ENCODE results near the gene PTGDS.

The PTGDS gene

DNA sequence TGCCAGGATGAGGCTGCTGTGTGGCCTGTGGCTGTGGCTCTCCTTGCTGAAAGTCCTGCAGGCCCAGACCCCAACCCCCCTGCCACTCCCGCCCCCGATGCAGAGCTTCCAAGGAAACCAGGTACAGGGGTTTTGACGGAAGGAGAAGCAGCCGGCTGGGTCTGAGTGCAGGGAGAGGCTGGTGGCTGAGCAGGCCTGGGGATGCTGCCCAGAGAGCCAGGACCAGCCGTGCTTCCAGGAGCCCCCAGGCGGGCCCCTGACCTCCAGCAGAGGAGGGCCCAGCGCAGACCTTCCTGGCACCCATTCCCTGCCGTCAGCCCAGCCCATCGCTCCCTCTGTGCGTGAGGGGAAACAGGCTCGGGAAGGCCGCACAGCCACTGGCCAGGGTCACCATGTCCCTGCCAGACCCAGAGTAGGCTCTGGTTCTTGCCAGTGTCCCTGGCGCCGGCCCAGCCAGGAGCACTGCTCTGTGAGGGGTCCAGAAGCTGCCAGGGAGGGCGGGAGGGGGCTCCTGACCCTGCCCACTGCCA is 24.9 kb upstream of the PTGDS start:
- no peak for DNase-seq (ENCODE audit: low read depth)
- H3K4me3 ChIP-seq (ENCODE audit: low read depth, low read length), result no peak overlapping the region
- TF ChIP-seq, protein P1, sequence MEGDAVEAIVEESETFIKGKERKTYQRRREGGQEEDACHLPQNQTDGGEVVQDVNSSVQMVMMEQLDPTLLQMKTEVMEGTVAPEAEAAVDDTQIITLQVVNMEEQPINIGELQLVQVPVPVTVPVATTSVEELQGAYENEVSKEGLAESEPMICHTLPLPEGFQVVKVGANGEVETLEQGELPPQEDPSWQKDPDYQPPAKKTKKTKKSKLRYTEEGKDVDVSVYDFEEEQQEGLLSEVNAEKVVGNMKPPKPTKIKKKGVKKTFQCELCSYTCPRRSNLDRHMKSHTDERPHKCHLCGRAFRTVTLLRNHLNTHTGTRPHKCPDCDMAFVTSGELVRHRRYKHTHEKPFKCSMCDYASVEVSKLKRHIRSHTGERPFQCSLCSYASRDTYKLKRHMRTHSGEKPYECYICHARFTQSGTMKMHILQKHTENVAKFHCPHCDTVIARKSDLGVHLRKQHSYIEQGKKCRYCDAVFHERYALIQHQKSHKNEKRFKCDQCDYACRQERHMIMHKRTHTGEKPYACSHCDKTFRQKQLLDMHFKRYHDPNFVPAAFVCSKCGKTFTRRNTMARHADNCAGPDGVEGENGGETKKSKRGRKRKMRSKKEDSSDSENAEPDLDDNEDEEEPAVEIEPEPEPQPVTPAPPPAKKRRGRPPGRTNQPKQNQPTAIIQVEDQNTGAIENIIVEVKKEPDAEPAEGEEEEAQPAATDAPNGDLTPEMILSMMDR (conservative IDR thresholded peaks at IDR 0.05; ENCODE audit: low read depth, low read length), result no peak

DNA sequence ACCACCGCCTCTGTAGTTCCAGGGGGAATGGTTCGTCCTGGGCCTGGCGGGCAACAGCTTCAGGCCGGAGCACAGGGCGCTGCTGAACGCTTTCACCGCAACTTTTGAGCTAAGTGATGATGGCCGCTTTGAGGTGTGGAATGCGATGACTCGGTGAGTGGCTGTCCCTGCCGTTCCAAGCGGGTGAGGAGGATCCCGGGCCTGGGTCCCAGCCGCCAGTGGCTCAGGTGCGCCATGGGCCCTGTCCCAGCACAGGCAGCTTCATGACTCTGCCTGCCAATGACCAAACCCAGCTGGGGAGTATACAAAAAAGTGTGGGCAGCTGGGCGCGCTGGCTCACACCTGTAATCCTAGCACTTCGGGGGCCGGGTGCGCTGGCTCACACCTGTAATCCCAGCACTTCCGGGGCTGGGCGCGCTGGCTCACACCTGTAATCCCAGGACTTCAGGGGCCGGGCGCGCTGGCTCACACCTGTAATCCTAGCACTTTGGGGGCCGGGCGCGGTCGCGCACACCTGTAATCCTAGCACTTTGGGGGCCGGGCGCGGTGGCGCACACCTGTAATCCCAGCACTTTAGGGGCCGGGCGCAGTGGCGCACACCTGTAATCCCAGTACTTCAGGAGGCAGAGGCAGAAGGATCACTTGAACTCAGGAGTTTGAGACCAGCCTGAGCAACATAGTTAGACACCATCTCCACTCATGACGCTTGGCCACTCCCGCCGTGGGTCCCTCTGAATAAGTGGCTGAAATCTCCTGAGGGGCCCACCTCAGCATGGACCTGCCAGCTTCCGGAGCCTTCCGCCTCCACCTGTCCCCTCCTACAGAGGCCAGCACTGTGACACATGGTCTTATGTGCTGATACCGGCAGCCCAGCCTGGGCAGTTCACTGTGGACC is 24.2 kb upstream of the PTGDS start:
- H3K4me3 ChIP-seq (ENCODE audit: low read depth, low read length), result no peak overlapping the region
- TF ChIP-seq, protein P1 (conservative IDR thresholded peaks at IDR 0.05; ENCODE audit: low read depth, low read length), result no peak
- no peak for DNase-seq (ENCODE audit: low read depth)

DNA sequence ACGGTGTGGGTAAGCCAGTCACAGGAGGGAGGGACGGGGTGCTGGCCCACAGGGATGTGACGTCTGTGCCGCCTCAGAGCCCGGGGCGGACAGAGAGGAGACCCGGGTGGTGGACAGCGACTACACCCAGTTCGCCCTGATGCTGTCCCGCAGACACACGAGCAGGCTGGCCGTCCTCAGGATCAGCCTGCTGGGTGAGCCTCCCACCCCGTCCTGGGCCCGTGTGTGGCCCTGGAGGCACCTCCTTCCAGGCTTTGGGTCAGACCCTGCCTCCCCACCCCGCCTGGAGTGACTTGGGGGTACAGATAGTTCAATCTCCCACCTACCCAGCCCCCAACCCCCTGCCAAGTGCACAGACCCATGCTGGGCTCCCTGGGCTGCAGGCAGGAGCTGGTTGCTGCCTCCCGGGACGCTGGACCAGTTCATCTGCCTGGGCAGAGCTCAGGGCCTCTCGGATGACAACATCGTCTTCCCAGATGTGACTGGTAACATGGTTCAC is 23.5 kb upstream of the PTGDS start:
- TF ChIP-seq, protein P1 (conservative IDR thresholded peaks at IDR 0.05; ENCODE audit: low read depth, low read length), result no peak
- DNase-seq (ENCODE audit: low read depth), result no peak
- H3K4me3 ChIP-seq (ENCODE audit: low read depth, low read length), result no peak overlapping the region

DNA sequence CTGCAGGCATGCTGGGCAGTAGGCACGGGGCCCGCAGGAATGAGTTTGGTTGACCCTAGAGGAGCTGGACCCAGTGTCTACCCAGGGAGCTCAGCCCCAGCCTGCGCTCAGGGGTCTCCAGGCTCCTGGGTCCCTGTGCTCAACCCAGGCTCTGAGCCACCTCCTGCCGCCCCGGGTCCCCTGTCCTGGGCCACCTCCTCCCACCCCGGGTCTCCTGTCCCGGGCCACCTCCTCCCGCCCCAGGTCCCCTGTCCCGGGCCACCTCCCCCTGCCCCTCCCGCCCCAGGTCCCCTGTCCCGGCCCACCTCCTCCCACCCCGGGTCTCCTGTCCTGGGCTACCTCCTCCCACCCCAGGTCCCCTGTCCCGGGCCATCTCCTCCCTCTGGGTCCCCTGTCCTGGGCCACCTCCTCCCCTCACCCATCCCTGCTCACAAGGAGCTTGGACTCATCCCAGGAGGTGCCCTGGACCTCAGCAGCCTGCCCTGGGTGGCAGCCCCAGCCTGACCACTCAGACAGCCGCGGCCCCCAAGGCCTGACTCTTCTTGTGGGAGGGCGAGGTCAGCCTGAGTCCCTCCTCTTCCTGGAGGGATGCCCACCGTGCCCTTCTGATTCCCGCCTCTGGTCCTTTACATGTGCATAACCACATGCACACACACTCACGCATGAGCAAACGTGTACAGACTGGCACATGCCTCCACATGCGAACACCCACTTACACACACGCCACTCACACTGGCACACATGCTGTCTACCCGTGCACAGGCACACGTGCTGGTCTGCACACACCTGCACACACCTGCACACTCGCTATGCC is 22.8 kb upstream of the PTGDS start:
- no peak for DNase-seq (ENCODE audit: low read depth)
- TF ChIP-seq, protein P1 (conservative IDR thresholded peaks at IDR 0.05; ENCODE audit: low read depth, low read length), result no peak
- no peak overlapping the region for H3K4me3 ChIP-seq (ENCODE audit: low read depth, low read length)

DNA sequence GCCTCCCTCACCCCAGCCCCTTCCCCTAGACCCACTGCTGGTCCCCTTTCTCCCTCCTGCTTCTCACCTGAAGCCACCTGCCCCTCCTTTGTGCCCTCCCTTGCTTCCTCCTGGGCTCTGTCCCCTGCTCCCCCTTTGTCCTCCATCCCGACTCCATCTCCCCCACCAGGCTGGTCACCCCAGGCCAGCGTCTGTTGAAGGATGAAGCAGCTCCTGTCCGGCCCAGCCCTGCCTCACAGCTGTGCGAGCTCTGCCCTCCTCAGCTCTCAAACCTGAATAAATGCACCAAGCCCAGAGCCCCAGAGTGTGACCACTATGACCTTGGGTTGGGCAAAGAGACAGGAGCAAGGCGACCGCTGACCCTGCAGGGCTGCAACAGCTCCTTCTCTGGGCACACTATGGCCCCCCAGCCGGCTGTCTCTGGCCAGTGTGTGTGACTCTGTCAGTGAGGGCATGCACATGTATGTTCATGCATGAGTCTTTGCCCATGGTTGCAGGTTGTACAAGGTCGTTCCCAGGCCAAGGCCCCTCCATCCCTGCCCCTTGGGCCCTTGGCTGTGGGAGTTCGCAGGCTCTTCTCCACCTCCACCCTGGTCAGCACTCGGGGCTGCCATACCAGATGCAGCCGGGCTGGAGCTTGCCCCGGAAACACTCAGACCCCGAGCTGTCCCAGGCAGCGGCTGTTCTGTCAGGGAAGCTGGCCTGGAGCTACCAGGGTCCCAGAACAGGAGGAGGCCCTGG is 21.9 kb upstream of the PTGDS start:
- TF ChIP-seq, protein P1 (conservative IDR thresholded peaks at IDR 0.05; ENCODE audit: low read depth, low read length), result no peak
- DNase-seq (ENCODE audit: low read depth), result no peak
- H3K4me3 ChIP-seq (ENCODE audit: low read depth, low read length), result no peak overlapping the region

DNA sequence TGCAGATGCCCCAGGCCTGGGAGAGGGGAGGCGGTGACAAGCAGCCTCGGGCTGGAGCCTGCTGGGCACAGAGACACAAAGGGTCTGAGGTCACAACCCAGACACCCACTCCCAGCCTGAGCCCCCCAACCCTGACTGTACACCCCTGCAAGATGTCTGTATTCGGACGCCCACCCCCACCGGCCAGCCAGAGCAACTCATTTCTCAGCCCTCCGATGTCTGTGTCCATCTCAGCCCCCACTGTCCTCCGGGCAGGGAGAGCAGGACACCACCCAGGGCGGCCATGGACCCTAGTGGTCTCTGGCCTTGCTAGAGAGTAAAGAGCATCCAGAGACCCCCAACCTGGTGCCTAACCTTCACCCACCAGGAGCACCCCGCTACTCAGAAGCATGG is 21.4 kb upstream of the PTGDS start:
- no peak overlapping the region for H3K4me3 ChIP-seq (ENCODE audit: low read depth, low read length)
- TF ChIP-seq, protein P1 (conservative IDR thresholded peaks at IDR 0.05; ENCODE audit: low read depth, low read length), result no peak
- no peak for DNase-seq (ENCODE audit: low read depth)

All from choroid plexus epithelial cell (primary cell).